GM20000 (cell line): ENCODE data around the gene TOPBP1.

Experiments used
- DNase-seq: peaks from one replicate; pipeline ENCODE4 v3.0.0; 2012; ENCODE audit warnings: low spot score
- TF ChIP-seq, protein P1 (sequence below): IDR thresholded peaks from 2 replicates; pipeline ENCODE4 v1.5.1; 2012; ENCODE audit warnings: mild to moderate bottlenecking, control low read depth; ENCODE audit errors: extremely low read depth, missing control alignments

Gene TOPBP1

DNA sequence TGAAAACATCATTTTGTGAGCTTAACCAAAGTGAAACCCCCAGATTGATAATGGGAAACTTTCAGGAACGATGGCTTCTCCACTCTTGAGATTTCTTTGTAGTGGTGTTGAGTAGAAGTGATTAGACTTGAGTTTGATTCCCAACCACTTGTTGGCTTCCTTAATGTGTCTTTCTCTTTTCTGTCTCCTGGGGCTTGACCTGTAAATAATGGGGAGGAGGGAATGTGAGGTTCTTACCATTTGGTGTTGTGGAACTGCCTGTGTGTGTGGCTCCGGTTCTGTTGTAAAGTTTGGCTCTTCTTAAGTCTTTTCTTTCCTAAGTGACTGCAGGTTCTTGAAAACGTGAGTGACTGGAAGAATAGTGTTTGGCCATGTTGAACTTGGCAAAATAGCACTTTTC is 85.6 kb downstream of the TOPBP1 start:
- TF ChIP-seq, protein P1, sequence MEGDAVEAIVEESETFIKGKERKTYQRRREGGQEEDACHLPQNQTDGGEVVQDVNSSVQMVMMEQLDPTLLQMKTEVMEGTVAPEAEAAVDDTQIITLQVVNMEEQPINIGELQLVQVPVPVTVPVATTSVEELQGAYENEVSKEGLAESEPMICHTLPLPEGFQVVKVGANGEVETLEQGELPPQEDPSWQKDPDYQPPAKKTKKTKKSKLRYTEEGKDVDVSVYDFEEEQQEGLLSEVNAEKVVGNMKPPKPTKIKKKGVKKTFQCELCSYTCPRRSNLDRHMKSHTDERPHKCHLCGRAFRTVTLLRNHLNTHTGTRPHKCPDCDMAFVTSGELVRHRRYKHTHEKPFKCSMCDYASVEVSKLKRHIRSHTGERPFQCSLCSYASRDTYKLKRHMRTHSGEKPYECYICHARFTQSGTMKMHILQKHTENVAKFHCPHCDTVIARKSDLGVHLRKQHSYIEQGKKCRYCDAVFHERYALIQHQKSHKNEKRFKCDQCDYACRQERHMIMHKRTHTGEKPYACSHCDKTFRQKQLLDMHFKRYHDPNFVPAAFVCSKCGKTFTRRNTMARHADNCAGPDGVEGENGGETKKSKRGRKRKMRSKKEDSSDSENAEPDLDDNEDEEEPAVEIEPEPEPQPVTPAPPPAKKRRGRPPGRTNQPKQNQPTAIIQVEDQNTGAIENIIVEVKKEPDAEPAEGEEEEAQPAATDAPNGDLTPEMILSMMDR: no peak
- DNase-seq: no peak

DNA sequence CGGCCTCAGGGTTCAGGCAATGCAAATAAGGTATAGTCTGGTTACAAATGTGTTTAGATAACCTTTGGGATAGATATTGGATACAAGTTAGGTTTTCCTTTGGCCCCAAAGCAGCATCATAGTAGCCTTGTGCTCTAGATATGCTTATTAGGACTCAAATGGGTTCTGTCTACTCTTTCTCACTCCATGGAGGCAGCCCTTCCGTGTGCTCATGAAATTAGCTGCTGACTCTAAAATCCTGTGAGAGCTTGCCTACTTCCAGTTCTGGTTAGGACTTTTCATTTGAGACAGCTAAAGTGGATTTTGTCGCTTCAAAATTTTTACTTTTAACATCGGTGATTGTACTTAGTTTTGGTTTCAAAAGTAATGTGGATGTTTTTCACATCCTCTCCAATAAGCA is 86.7 kb downstream of the TOPBP1 start:
- no peak for DNase-seq
- TF ChIP-seq, protein P1: no peak

DNA sequence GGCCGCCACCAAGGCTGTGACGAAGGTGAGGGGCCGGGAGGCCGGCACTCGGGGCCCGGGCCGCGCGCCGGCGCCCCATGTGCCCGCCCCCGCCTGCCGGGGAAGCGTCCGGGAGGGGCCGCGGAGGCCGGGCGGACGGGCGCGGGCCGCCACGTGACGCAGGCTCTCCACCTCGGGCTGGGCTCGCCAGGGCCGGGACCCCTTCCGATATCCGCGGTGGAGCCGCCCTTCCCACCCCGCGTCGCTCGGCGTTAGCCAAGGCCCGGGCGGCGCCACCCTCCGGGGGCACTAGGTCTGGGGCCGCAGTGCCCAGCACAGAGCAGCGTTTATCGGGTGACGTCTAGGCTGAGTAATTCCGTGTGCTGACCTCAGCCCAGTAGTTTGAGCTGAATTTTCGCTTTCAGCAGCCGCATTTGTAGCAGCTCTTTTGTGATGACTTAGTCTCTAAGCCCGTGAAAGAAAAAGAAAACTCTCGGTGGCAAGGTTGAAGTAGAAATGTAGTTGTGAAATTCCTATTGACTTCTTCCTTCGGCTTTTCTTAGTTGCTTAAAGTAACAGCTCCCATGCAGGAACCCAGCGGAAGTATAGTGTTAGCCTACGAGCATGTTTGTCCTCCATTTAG is 87.4 kb downstream of the TOPBP1 start:
- peak; percentile 75 for DNase-seq

DNA sequence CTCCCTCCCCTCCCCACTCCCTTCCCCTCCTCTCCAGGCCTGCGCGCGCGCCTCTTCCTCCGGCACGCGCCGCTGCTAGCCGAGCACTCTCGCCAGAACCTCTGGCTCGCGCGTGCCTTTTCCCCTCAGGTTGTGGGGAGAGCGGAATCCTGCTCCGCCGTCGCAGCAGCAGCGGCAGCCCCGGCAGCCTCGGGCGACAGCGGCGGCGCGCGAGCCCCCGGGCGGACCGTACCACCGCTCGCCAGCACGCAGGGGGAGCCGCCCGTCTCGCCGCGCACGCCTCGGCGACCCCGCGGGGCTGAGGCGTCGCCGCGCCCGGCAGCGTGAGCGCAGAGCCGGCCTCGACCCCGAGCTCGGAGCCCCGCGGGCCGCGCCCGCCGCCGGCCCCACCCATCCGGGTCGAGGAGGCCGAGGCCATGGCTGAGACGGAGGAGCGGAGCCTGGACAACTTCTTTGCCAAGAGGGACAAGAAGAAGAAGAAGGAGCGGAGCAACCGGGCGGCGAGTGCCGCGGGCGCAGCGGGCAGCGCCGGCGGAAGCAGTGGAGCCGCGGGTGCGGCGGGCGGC is 88.0 kb downstream of the TOPBP1 start, which contains the start of gene CDV3:
TSS of gene CDV3 (plus strand) at position 58 of the 566 bp plus-strand sequence. CDS start at position 417, 359 bp downstream.
- TF ChIP-seq, protein P1: no peak
- peak; percentile 67 for DNase-seq

More for the DNA sequence above, 87.4 kb downstream of the TOPBP1 start:
- TF ChIP-seq, protein P1: no peak

DNA sequence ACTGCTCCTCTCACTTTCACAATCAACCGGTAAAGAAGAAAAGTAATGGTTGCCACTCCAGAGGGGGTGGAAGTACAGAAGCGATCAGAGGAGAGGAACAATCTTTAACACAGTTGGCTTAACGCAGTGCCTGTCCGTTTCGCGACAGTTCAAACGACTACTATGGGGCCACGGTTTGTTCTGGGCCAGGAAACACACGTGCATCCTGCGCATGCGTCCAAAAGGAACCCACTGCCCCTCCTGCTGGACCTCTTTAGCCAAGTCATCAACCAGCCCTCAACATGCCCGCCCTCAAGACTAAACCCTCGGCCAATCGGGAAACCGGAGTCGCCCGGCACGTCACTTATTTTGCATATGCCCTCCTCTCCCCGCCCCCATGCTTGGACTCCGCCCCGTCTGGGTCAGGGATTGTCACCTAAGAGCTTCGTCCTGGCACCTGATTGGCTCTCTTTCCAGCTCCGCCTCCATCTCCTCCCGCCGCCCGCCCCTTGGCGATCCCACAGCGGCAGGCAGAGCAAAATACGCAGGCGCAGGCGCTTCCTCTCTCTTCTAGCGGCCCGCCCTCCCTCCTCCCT is 88.6 kb downstream of the TOPBP1 start:
- TF ChIP-seq, protein P1: no peak
- peak; percentile 94 for DNase-seq

DNA sequence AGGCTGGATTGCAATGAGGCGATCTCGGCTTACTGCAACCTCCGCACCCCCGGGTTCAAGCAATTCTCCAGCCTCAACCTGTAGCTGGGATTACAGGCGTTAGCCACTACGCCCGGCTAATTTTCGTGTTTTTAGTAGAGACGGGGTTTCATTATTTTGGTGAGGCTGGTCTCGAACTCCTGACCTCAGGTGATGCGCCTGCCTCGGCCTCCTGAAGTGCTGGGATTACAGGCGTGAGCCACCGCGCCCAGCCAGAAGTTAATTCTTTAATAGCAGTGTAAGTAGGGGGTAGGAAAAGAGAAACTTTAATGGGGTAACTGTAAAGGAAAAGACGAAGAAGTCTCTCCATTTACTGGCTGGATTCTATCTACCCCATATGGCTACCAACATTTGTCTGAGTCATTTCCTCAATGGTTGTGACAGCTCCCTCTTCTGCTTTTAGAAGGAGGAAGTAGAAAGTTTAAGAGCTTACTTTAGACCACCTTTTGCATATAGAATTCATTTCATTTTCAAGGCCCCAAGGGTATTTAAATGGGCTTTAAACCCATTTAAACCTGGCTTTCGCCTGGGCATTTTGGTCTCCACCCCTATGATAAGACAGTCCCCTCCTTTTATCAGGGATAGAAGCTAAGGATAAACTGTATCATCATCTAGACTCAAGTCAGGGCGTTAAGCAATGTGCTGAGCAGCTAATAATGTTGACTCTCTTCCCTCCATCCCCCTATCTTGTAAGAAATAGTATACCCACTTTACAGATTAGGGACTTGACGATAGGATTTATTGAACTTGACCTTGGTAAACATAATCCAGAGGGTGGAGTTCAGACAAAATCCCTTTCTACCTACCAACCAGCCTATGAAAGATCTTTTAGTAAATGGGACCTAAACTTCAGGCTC is 89.3 kb downstream of the TOPBP1 start:
- TF ChIP-seq, protein P1: no peak
- peak; percentile 59 for DNase-seq
